GM12873 (cell line): ENCODE measurements around the gene RABGEF1.

Experiments used
- CTCF ChIP-seq: IDR thresholded peaks from 2 replicates; pipeline ENCODE4 v1.5.1; 2012; ENCODE audit warnings: low read depth, mild to moderate bottlenecking, moderate library complexity, low read length, control low read depth; ENCODE audit not compliant: insufficient read depth; ENCODE audit errors: missing control alignments

Gene RABGEF1

GRCh38 chr7:66729274-66729673, 11.3 kb upstream of the RABGEF1 start:
- no peak for TF ChIP-seq CTCF

GRCh38 chr7:66731986-66732385, 8.5 kb upstream of the RABGEF1 start:
- TF ChIP-seq CTCF = no peak

- TF ChIP-seq CTCF = peak; percentile 32
These were observed 8.1 kb upstream of the RABGEF1 start for GRCh38 chr7:66732439-66732838.

- TF ChIP-seq CTCF = no peak
These were observed 6.5 kb upstream of the RABGEF1 start for GRCh38 chr7:66734006-66734405.

GRCh38 chr7:66735154-66735553, 5.4 kb upstream of the RABGEF1 start:
- TF ChIP-seq CTCF = no peak

- TF ChIP-seq CTCF = no peak
These were observed 4.7 kb upstream of the RABGEF1 start for GRCh38 chr7:66735850-66736249.

GRCh38 chr7:66736892-66737291, 3.6 kb upstream of the RABGEF1 start:
- no peak for TF ChIP-seq CTCF

- no peak for TF ChIP-seq CTCF
These were observed 2.9 kb upstream of the RABGEF1 start for GRCh38 chr7:66737667-66738066.
